GM19043 (cell line): ENCODE measurements around the gene KIAA1755.

Source experiments
- ATAC-seq: cut with Tn5 transposase; IDR thresholded peaks from one replicate; pipeline ENCODE4 v1.9.1; 2021; ENCODE audit warnings: low read depth; ENCODE audit not compliant: unreplicated experiment

The KIAA1755 gene

GRCh38 chr20:38260378-38261053 is at the start of gene KIAA1755:
Gene KIAA1755 (minus strand): TSS chr20:38260735. CDS start chr20:38260500, 235 bp downstream.
- no peak for ATAC-seq

GRCh38 chr20:38308447-38308846 is 47.9 kb upstream of the KIAA1755 start:
- no peak for ATAC-seq

GRCh38 chr20:38308047-38308438 is 47.5 kb upstream of the KIAA1755 start:
- no peak for ATAC-seq

GRCh38 chr20:38307371-38308046 is 47.0 kb upstream of the KIAA1755 start:
- no peak for ATAC-seq

GRCh38 chr20:38306379-38306778 is 45.8 kb upstream of the KIAA1755 start:
- ATAC-seq: no peak

- ATAC-seq: no peak
These were observed 45.0 kb upstream of the KIAA1755 start for GRCh38 chr20:38305541-38305940.

- no peak for ATAC-seq
These were observed 44.4 kb upstream of the KIAA1755 start for GRCh38 chr20:38304845-38305447.

- ATAC-seq: no peak
These were observed 43.4 kb upstream of the KIAA1755 start, which contains the start of gene BPI for GRCh38 chr20:38303908-38304379. Gene BPI (plus strand): TSS chr20:38304156. CDS start chr20:38304224, 68 bp downstream.

- no peak for ATAC-seq
These were observed 42.3 kb upstream of the KIAA1755 start for GRCh38 chr20:38302786-38303185.

- ATAC-seq: no peak
These were observed 40.8 kb upstream of the KIAA1755 start for GRCh38 chr20:38301309-38301708.

- no peak for ATAC-seq
These were observed 39.9 kb upstream of the KIAA1755 start for GRCh38 chr20:38300438-38300837.

GRCh38 chr20:38299963-38300362 is 39.4 kb upstream of the KIAA1755 start:
- no peak for ATAC-seq

GRCh38 chr20:38298768-38299288 is 38.3 kb upstream of the KIAA1755 start:
- no peak for ATAC-seq

- no peak for ATAC-seq
These were observed 37.6 kb upstream of the KIAA1755 start for GRCh38 chr20:38297916-38298674.

- ATAC-seq: no peak
These were observed 35.9 kb upstream of the KIAA1755 start for GRCh38 chr20:38296433-38296832.

GRCh38 chr20:38295811-38296210 is 35.3 kb upstream of the KIAA1755 start:
- no peak for ATAC-seq

GRCh38 chr20:38294076-38294591 is 33.6 kb upstream of the KIAA1755 start:
- no peak for ATAC-seq

- no peak for ATAC-seq
These were observed 33.0 kb upstream of the KIAA1755 start for GRCh38 chr20:38293491-38294065.

GRCh38 chr20:38291966-38292365 is 31.4 kb upstream of the KIAA1755 start:
- no peak for ATAC-seq
